ENCODE data around the gene SLC25A26.

Gene SLC25A26

GRCh38 chr3:66342717-66343356 is 122.0 kb downstream of the SLC25A26 start:
- DNase-seq (ENCODE audit: low read depth): peak; percentile 23
- TF ChIP-seq CTCF (IDR thresholded peaks at IDR 0.05; ENCODE audit: control insufficient read depth, insufficient read depth, low read depth, low read length, missing control alignments): no peak

GRCh38 chr3:66344391-66344811 is 123.6 kb downstream of the SLC25A26 start:
- TF ChIP-seq CTCF (IDR thresholded peaks at IDR 0.05; ENCODE audit: control insufficient read depth, insufficient read depth, low read depth, low read length, missing control alignments): no peak
- DNase-seq (ENCODE audit: low read depth): no peak
- no peak overlapping the region for H3K4me3 ChIP-seq (ENCODE audit: control insufficient read depth, low read depth, low read length)

More at GRCh38 chr3:66342717-66343356, 122.0 kb downstream of the SLC25A26 start:
- H3K4me3 ChIP-seq (ENCODE audit: control insufficient read depth, low read depth, low read length): no peak overlapping the region

DNA sequence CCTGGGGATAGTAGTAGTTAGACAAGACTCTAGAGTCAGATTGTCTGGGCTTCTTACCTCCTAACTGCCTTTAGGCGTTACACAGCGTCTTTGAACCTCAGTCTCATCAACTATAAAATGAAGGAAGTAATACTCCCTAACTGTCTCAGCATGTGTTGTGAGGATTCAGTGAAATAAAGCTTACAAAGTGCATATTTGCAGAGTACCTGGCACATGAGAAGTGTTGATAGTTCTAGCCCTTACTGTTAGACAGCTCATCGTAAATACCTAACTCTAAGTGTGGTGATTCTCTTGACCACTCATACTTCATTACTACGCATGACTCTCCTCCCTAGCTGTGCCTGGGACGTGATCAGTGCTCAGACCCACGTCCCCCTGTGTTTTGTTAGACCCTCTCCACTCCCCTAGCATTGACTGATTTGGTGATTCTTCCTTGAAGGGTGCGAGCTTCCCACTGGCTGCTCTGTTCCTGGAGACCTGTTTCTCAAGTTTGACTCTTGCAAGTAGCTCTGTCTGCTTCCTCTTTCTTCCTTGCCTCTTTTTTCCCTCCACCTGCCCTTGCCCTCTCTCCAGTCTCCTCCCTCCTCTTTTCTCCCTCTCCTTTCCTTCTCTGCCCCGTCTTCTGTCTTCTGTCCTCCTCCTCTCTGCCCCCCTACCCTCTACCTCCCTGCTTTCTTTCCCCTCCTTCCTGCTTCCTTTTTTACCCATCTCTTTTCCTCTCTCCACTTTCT is 124.2 kb downstream of the SLC25A26 start:
- no peak for DNase-seq (ENCODE audit: low read depth)
- H3K4me3 ChIP-seq (ENCODE audit: control insufficient read depth, low read depth, low read length): no peak overlapping the region
- TF ChIP-seq CTCF (IDR thresholded peaks at IDR 0.05; ENCODE audit: control insufficient read depth, insufficient read depth, low read depth, low read length, missing control alignments): no peak

DNA sequence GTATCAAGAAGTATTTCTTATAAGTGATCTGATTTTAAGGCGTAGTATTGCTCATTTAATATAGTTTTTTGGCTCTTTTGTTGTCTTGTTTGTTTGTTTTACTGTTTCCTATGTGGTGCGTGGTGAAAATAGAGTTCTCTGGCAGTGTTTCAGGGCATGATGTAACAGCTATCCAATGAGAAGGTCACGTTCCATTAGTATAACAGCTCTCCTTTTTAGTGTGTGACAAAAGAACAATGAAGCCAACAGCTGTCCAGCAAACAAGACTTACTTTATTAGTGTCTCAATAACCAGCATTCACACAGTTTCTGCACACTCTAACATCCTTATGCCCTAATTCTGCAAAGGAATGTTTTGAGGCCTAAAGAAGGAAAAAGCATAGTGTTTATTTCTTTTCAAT is 127.9 kb downstream of the SLC25A26 start:
- no peak for TF ChIP-seq CTCF (IDR thresholded peaks at IDR 0.05; ENCODE audit: control insufficient read depth, insufficient read depth, low read depth, low read length, missing control alignments)
- H3K4me3 ChIP-seq (ENCODE audit: control insufficient read depth, low read depth, low read length): no peak overlapping the region
- no peak for DNase-seq (ENCODE audit: low read depth)

DNA sequence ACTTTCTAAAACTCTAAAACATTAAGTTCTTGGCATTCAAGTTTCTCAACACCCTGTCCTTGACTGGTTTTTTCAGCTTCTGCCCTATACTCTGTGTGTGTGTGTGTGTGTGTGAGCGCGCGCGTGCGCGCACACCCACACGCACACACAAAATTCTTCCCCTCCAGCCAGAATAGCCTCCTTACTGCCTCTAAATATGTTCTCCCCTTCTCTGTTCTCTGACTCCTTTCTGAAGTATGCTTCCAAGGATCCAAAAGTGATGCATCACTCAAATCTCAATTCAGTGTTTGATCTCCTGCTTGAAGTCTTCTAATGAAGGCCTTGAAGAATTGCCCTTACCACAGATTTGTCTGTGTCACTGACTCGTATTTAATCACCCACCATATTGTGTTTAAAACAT is 129.8 kb downstream of the SLC25A26 start:
- TF ChIP-seq CTCF (IDR thresholded peaks at IDR 0.05; ENCODE audit: control insufficient read depth, insufficient read depth, low read depth, low read length, missing control alignments): no peak
- H3K4me3 ChIP-seq (ENCODE audit: control insufficient read depth, low read depth, low read length): no peak overlapping the region
- no peak for DNase-seq (ENCODE audit: low read depth)

DNA sequence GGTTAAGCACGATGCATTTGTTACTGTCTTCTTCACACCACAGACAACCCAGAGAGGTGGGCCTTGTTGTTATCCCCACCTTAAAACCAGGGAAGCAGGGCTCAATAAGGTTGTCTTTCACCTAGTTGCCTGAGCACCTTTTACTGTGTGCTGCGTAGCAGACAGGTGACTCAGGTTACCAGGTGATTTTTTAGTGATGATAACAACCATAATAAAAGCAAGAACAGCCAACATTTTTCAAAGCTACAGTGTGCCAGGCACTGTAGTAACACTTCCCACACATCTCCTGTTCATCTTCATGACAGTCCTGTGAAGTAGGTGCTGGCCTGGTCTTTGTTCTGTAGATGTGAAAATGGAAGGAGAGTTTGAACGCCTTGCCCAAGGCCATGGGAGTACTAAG is 132.2 kb downstream of the SLC25A26 start:
- no peak for TF ChIP-seq CTCF (IDR thresholded peaks at IDR 0.05; ENCODE audit: control insufficient read depth, insufficient read depth, low read depth, low read length, missing control alignments)
- H3K4me3 ChIP-seq (ENCODE audit: control insufficient read depth, low read depth, low read length): no peak overlapping the region
- no peak for DNase-seq (ENCODE audit: low read depth)

Data from AG09309 (cell line).